Immature natural killer cell (primary cell): ENCODE results near the gene CCDC15. TPM values are rescaled to one million over a fixed set of nuclear protein-coding genes. Genes with fewer than 3 reads are reported as not detected.

Experiments used
- DNase-seq, 3 donors: peaks; one replicate each; pipeline ENCODE4 v3.0.0; 2022; ENCODE audit warnings: mixed read lengths in 1 of 3
- H3K27ac Mint-ChIP-seq, 6 donors: one replicate each; pipeline ENCODE4 v1.8.0; 2020; ENCODE audit warnings: mixed read lengths in 6 of 6, mild to moderate bottlenecking in 5 of 6, inconsistent platforms in 4 of 6, moderate library complexity in 3 of 6
- H3K27me3 Mint-ChIP-seq, 3 donors: one replicate each; pipeline ENCODE4 v1.8.0; 2020 to 2021; ENCODE audit warnings: low read depth in 3 of 3, mild to moderate bottlenecking in 3 of 3, mixed read lengths in 3 of 3, moderate library complexity in 3 of 3, inconsistent platforms in 1 of 3
- H3K36me3 Mint-ChIP-seq, 3 donors: one replicate each; pipeline ENCODE4 v1.8.0; 2020; ENCODE audit warnings: mixed read lengths in 3 of 3, inconsistent platforms in 2 of 3, mild to moderate bottlenecking in 2 of 3
- H3K4me1 Mint-ChIP-seq, 2 donors: one replicate each; pipeline ENCODE4 v1.8.0; 2020; ENCODE audit warnings: inconsistent platforms in 2 of 2, mild to moderate bottlenecking in 2 of 2, mixed read lengths in 2 of 2, moderate library complexity in 1 of 2
- H3K4me3 Mint-ChIP-seq, 5 donors: one replicate each; pipeline ENCODE4 v1.8.0; 2020; ENCODE audit warnings: mild to moderate bottlenecking in 5 of 5, mixed read lengths in 5 of 5, inconsistent platforms in 3 of 5, moderate library complexity in 3 of 5
- H3K9me3 Mint-ChIP-seq, 6 donors: one replicate each; pipeline ENCODE4 v1.8.0; 2020; ENCODE audit warnings: mild to moderate bottlenecking in 6 of 6, mixed read lengths in 6 of 6, inconsistent platforms in 4 of 6, moderate library complexity in 3 of 6
- polyA plus RNA-seq, 3 donors: library from polyadenylated mRNA; unstranded; fragments of 300-500 nt; fragmentation: Illumina TruSeq; gene quantifications; one replicate each; pipeline ENCODE4 v1.2.3, GENCODE V29; 2021

CCDC15 gene
- polyA plus RNA-seq, 3 donors from 2014 or later: 0.50 to 2.7 (median 1.6) TPM

DNA sequence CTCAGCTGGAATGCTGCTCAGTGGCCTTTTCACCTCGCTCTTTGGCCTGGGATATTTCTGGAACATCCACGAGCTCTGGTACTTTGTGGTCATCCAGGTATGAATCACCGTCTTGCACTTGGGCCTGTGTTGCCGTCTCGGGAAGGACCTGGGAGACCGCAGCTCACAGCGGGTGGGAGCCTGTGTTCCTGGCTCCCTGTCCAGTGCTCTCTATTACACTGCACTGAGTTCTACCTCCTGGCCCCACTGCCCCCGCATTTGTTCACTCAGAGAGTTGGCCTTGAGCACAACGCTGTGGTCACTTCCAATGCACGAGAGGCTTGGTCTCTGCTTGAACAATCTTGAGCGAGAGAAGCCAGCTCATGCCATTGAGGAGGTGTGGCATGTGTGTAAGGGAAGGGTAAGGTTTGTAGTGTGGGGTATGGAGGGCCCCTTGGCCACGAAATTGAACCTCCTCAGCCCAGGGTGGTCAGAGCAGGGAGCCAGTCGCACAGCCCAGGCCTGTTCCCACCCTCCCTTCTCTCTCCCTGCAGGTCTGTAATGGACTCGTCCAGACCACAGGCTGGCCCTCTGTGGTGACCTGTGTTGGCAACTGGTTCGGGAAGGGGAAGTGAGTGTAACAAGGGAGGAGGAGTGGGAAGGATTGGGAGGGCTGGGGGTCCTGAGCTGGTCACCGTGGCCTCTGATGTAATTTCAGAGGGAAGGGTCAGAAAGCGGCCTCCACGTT lies 125.3 kb downstream of the CCDC15 start:
- no peak for DNase-seq
- no peaks in the 10 kb centered on the region for H3K9me3 Mint-ChIP-seq
- no peak overlapping the region for H3K4me3 Mint-ChIP-seq
- H3K27me3 Mint-ChIP-seq: peaks cover 6 to 7% (median 6%) of the 10 kb centered on the region in 3 donors
- no peak overlapping the region for H3K27ac Mint-ChIP-seq
- no peaks in the 10 kb centered on the region for H3K4me1 Mint-ChIP-seq
- no peaks in the 10 kb centered on the region for H3K36me3 Mint-ChIP-seq

DNA sequence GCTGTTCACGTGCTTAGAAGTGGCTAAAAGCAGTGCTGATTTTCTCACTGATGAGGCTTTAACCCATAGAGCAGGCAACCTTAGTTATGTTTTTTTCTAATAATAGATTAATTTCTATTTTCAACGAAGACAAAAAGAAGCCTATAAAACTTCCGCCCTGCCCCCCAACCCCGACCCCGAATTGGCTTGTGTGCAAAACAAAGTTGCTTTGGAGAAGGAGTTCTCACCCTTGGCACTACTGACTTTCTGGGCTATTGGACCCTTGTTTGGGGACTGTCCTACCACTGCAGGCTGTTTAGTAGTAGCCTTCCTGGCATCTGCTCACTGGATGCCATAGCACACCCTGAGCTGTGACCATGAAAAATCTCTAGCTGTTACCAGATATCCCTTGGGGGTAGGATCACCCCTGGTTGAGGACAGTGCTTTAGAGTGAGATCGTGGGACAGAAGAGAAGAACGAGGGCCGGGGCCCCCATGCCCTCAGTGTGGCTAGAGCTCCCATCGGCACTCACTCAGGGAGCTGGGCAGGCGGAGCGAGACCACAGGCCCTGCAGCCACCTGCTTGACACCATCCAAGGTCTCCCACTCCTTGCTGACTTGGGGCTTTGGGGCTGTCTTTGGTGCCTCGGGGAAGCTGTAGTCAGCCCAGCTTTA lies 126.0 kb downstream of the CCDC15 start:
- Mint-ChIP-seq H3K9me3 (no peaks in the 10 kb centered on the region), H3K36me3 (no peaks in the 10 kb centered on the region), H3K27me3 (peaks cover 6 to 7% (median 6%) of the 10 kb centered on the region in 3 donors), H3K27ac (no peak overlapping the region), H3K4me3 (no peak overlapping the region), H3K4me1 (no peaks in the 10 kb centered on the region)
- DNase-seq: no peak

DNA sequence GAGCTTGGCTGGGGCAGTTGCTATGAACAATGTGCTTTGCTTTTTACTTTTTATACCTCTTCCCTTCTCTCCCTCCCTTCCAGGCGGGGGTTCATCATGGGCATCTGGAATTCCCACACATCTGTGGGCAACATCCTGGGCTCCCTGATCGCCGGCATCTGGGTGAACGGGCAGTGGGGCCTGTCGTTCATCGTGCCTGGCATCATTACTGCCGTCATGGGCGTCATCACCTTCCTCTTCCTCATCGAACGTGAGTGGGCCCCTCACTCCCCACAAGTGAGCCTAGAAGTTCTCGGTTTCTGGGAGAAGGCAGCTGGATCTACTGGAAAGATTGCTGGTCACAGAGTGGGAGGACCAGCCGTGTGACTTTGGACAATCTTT lies 126.5 kb downstream of the CCDC15 start:
- H3K4me1 Mint-ChIP-seq: no peaks in the 10 kb centered on the region
- DNase-seq: no peak

DNA sequence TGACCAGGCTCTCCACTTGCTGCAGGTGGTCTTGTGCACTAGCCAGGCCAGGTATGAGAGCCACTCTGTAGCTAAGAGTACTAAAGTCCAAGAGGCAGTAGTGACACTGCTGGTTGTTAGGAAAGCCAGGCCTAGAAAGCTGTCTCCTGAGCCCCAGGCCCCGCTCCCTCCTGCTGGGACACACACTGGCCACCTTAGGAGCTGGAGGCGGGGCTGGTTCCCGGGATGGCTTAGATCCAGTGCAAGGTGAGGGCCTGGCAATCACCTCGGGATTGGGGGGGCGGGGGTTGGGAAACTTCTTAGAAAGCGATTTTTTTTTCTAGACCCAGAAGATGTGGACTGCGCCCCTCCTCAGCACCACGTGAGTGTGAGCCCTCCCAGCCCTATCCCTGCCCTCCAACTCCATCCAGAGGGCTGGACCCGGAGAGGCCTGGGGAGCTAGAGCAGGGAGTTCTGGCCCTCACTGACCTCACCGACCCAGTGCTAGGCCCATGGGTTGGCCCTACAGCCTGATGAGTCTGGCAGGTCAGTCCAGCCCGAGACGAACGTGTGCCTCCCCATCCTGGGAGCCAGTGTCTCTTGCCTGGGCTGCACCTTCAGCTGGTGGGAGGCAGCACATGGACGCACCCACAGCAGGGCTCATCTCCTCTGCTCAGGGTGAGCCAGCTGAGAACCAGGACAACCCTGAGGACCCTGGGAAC lies 127.2 kb downstream of the CCDC15 start:
- Mint-ChIP-seq H3K4me3 (no peak overlapping the region), H3K4me1 (no peaks in the 10 kb centered on the region), H3K9me3 (no peaks in the 10 kb centered on the region), H3K27ac (no peak overlapping the region), H3K27me3 (peaks cover 3 to 6% (median 5%) of the 10 kb centered on the region in 3 donors), H3K36me3 (no peaks in the 10 kb centered on the region)
- DNase-seq: no peak

More for the DNA sequence above, 126.5 kb downstream of the CCDC15 start:
- H3K27me3 Mint-ChIP-seq: peaks cover 5 to 6% (median 6%) of the 10 kb centered on the region in 3 donors
- H3K9me3 Mint-ChIP-seq: no peaks in the 10 kb centered on the region
- no peaks in the 10 kb centered on the region for H3K36me3 Mint-ChIP-seq
- no peak overlapping the region for H3K4me3 Mint-ChIP-seq
- no peak overlapping the region for H3K27ac Mint-ChIP-seq

DNA sequence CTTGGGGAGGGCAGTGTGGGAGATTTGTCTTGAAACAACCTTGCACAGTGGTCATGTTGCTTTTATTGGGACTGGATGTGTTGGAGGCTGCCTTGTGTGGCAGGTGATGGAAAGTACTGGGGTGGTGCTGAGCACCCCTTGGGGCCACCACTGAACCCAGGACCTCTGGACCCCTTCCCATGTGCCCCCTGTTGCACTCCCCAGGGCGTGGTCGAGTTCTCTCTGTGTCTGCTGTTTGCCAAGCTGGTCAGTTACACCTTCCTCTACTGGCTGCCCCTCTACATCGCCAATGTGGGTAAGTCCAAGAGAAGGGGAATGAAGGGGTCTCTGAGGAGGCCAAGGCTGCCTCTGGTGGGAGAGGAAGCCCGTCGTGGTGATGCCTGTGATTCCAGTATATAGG lies 128.0 kb downstream of the CCDC15 start:
- no peaks in the 10 kb centered on the region for H3K4me1 Mint-ChIP-seq
- no peaks in the 10 kb centered on the region for H3K36me3 Mint-ChIP-seq
- peaks cover 5 to 6% (median 5%) of the 10 kb centered on the region in 3 donors for H3K27me3 Mint-ChIP-seq
- no peaks in the 10 kb centered on the region for H3K9me3 Mint-ChIP-seq
- no peak overlapping the region for H3K27ac Mint-ChIP-seq
- no peak for DNase-seq
- H3K4me3 Mint-ChIP-seq: no peak overlapping the region

DNA sequence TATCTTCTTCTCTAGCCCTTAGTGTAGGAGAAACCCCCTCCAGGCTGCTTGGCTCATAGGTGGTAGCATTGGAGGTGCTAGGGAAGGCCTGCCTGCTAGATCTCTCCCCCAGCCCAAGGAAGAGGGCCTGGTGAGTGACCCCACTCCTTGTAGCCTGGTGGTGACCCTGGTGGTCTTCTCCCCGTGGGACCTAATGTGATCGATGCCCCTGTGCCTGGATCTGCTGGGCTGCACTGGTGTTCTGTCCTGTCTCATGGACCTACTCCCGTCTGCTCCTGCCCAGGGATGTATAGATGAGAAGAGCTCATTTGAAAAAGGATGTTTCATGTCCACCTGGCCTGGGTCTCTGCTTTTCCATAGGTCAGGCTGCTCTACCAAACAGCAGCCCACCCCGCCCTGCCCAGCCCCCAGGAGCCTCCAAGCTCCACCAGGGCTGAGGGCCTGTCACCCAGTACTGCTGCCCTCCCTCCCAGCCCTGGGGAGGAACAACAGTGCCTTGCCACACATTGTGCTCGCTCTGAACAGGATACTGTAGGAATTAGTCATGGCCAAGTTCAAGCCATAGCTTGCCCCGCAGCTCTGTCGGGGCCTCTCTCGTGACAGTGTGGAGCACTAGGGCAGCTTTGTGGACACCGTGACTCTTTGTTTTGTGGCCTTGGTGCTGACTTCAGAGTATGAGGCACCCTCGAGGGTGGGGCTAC lies 128.8 kb downstream of the CCDC15 start:
- Mint-ChIP-seq H3K9me3 (no peaks in the 10 kb centered on the region), H3K27me3 (peaks cover 4 to 5% (median 5%) of the 10 kb centered on the region in 3 donors), H3K4me3 (no peak overlapping the region), H3K36me3 (no peaks in the 10 kb centered on the region), H3K27ac (no peak overlapping the region), H3K4me1 (no peaks in the 10 kb centered on the region)
- DNase-seq: no peak

DNA sequence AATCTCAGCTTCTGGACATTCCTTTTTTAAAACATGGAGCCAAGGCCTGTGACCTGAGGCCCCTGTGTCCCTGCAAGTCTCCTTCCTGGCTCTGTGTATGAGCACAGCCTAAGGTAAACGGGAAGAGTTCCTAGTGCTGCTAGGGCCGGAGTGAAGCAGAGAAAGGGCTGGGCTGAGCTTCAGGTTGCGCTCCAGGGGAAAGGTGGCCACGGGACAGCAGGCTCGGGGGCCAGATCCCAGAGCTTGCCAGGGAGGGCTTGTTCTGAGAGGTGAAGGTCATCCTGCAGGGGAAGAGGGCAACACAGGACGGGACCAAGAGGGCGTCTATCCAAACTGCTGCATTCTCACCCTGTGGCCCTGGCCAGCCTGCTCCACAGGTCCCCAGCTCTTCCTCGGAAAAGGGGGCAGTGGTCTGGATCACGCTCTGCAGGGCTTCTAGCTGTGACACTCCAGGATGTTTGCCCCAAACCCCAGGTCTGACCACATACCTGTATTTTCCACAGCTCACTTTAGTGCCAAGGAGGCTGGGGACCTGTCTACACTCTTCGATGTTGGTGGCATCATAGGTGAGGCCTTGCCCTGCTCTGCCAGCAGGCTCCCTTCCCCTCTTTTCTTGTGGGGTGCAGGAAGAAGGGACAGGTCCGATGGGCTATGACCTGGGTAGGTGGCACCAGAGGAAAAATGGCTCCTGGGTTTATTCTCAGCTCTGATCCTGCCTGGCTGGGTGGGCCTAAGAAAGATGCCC lies 129.5 kb downstream of the CCDC15 start:
- no peaks in the 10 kb centered on the region for H3K4me1 Mint-ChIP-seq
- H3K27ac Mint-ChIP-seq: no peak overlapping the region
- H3K27me3 Mint-ChIP-seq: peaks cover 3 to 5% (median 4%) of the 10 kb centered on the region in 3 donors

DNA sequence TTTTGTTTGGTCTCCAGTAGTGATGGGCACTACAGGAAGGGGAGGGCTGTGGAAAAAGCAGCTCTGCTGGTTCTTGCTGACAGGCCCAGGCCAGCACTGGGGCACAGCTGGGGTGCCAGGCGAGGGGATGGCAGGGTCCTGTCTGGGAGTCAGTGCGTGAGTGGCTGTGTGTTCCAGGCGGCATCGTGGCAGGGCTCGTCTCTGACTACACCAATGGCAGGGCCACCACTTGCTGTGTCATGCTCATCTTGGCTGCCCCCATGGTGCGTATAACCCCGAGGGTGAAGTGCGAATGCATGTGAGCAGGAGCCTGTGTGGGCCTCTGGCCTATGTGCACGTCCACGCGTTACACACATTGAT lies 130.0 kb downstream of the CCDC15 start:
- no peak for DNase-seq
- Mint-ChIP-seq H3K27me3 (peaks cover 3 to 5% (median 4%) of the 10 kb centered on the region in 3 donors), H3K9me3 (no peaks in the 10 kb centered on the region), H3K4me3 (no peak overlapping the region), H3K36me3 (no peaks in the 10 kb centered on the region), H3K4me1 (no peaks in the 10 kb centered on the region), H3K27ac (no peak overlapping the region)

More for the DNA sequence above, 129.5 kb downstream of the CCDC15 start:
- H3K9me3 Mint-ChIP-seq: no peaks in the 10 kb centered on the region
- DNase-seq: no peak
- no peaks in the 10 kb centered on the region for H3K36me3 Mint-ChIP-seq
- no peak overlapping the region for H3K4me3 Mint-ChIP-seq

DNA sequence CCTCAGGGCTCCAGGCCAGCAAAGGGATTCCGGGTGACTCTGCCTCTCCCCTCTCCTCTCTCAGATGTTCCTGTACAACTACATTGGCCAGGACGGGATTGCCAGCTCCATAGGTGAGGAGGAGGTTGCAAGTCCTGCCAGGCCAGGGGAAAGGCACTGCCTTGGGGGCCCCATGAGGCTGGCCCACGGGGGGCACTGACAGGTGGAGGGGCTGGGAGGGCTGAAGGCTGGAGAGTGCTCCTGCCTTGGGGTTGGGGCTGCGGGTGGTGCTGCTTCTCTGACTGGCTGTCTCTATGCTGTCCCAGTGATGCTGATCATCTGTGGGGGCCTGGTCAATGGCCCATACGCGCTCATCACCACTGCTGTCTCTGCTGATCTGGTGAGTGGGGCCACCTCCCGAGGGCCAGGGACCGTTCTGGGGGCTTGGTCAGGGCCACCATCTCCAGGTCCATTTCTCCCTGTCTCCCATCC lies 130.8 kb downstream of the CCDC15 start:
- no peaks in the 10 kb centered on the region for H3K36me3 Mint-ChIP-seq
- peaks cover 3 to 5% (median 4%) of the 10 kb centered on the region in 3 donors for H3K27me3 Mint-ChIP-seq
- H3K27ac Mint-ChIP-seq: no peak overlapping the region
- DNase-seq: no peak
- no peaks in the 10 kb centered on the region for H3K9me3 Mint-ChIP-seq
- no peak overlapping the region for H3K4me3 Mint-ChIP-seq
- no peaks in the 10 kb centered on the region for H3K4me1 Mint-ChIP-seq

DNA sequence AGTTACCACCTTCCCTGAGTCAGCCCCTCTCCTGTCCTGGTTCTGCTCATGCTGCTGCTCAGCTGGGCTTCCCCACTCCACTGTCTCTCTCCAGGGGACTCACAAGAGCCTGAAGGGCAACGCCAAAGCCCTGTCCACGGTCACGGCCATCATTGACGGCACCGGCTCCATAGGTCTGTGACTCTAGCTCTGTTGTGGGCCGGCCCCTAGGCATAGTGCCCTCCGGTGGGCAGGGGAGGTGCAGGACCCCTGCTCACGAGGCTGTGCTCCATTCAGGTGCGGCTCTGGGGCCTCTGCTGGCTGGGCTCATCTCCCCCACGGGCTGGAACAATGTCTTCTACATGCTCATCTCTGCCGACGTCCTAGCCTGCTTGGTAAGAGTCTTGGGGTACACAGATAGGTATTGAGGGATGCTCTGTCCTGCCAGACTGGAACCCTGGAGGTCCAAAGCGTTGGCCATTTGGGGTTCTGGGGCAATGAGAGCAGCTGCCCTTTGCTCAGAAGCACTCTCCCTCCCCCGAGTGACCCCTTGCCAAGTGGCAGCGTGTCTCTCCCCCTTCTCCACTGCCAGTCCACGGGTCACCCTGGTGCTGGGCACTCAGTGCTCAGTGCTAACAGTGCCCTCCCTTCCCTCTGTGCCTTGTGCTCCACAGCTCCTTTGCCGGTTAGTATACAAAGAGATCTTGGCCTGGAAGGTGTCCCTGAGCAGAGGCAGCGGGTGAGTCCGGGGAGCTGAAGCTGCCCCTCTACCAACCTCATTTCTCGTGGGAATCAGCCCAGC lies 131.5 kb downstream of the CCDC15 start:
- Mint-ChIP-seq H3K9me3 (no peaks in the 10 kb centered on the region), H3K4me1 (no peaks in the 10 kb centered on the region), H3K36me3 (peaks cover 0 to 3% (median 2%) of the 10 kb centered on the region in 3 donors), H3K4me3 (no peak overlapping the region), H3K27me3 (peaks cover 3 to 4% (median 4%) of the 10 kb centered on the region in 3 donors), H3K27ac (no peak overlapping the region)
- DNase-seq: no peak

DNA sequence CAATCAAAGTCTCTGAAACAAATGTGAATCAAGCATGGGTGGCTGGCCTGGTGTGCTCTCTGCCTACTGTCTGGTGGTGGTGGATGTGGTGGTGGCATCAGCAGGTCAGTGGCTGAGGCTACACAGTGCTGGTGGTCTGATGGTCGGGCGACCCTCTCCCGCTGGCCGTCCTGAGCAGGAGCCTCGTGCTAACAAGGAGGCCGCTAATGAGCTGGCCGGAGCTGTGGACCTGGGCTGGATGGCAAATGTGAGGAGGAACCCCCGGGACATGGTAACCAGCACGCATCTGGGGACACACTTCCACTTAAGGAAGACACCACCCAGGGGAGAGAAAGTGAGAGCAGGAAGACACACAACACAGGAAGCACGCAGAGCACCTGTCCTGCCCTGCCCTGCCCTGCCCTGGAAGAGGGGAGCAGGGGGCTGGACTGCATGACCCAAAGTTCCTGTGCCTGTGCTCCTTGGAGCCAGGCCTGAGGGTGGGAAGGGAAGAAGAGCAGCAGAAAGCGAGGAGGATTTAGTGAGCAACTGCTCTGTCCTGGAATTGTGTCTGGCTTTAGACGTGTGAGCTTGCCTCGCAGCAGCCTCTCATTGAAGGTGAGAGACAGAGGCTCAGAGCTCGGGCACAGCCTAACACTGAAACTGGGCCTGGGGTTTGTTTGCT lies 132.8 kb downstream of the CCDC15 start:
- H3K9me3 Mint-ChIP-seq: no peaks in the 10 kb centered on the region
- DNase-seq: no peak
- H3K27me3 Mint-ChIP-seq: peaks cover 0 to 3% (median 1%) of the 10 kb centered on the region in 3 donors
- H3K4me3 Mint-ChIP-seq: no peak overlapping the region
- no peaks in the 10 kb centered on the region for H3K4me1 Mint-ChIP-seq
- no peak overlapping the region for H3K27ac Mint-ChIP-seq
- H3K36me3 Mint-ChIP-seq: peaks cover 0 to 4% (median 4%) of the 10 kb centered on the region in 3 donors

DNA sequence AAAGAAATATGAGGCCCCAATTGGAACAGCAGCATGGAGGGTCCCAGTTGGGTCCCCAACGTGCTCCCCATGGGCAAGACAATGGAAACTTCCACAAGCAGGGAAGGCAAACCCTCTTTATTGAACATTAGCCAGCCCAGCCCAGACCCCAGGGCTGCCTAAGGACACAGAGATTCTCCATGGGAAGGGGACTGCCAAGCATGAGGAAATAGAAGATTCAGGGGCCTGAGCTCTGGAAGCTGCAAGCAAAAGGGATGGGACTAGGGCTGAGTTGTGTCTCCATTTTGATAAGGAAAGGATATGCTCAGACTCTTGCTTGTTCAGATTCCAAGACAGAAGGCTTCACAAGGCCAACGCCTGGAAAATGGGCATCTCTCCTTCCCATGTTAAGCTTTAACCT lies 134.1 kb downstream of the CCDC15 start:
- Mint-ChIP-seq H3K27me3 (peaks cover 0 to 3% (median 0%) of the 10 kb centered on the region in 3 donors), H3K9me3 (no peaks in the 10 kb centered on the region), H3K27ac (no peak overlapping the region), H3K4me1 (no peaks in the 10 kb centered on the region), H3K36me3 (peaks cover 0 to 4% (median 4%) of the 10 kb centered on the region in 3 donors), H3K4me3 (no peak overlapping the region)
- no peak for DNase-seq
